Type B pancreatic cell (in vitro differentiated cells): ENCODE data around the gene RFX3. TPM values are rescaled to one million over a fixed set of nuclear protein-coding genes. Genes with fewer than 3 reads are reported as not detected.
A peak's percentile ranks its signal among the peaks of the same experiment; 100 is the strongest.

Experiments
- DNase-seq: peaks from one replicate; pipeline ENCODE4 v3.0.0; 2021; ENCODE audit warnings: mixed read lengths; ENCODE audit not compliant: unreplicated experiment; ENCODE audit errors: extremely low spot score
- H3K27ac Mint-ChIP-seq: 2 replicates; pipeline ENCODE4 v1.8.0; 2021; ENCODE audit warnings: mild to moderate bottlenecking, mixed read lengths
- H3K27me3 Mint-ChIP-seq: 2 replicates; pipeline ENCODE4 v1.8.0; 2021; ENCODE audit warnings: mixed read lengths
- H3K36me3 Mint-ChIP-seq: 2 replicates; pipeline ENCODE4 v1.8.0; 2021; ENCODE audit warnings: mixed read lengths
- H3K4me1 Mint-ChIP-seq: one replicate; pipeline ENCODE4 v1.8.0; 2021; ENCODE audit warnings: mixed read lengths; ENCODE audit not compliant: unreplicated experiment
- H3K4me3 Mint-ChIP-seq: 2 replicates; pipeline ENCODE4 v1.8.0; 2021; ENCODE audit warnings: mild to moderate bottlenecking, mixed read lengths
- H3K9me3 Mint-ChIP-seq: 2 replicates; pipeline ENCODE4 v1.8.0; 2021; ENCODE audit warnings: mixed read lengths
- total RNA-seq: library from RNA; stranded (reverse); gene quantifications from 2 replicates; pipeline ENCODE4 v1.2.1, GENCODE V29; 2021; ENCODE audit warnings: low replicate concordance
- TF ChIP-seq, protein P1 (sequence below): fragments of 200-600 bp; sonication (generic); conservative IDR thresholded peaks from 2 replicates; pipeline ENCODE4 v1.5.0; 2021; ENCODE audit warnings: antibody characterized with exemption, mild to moderate bottlenecking

The RFX3 gene
- total RNA-seq, 1 donor from 2014 or later, result 42.5 TPM

GRCh38 chr9:3337515-3338225, 188.1 kb downstream of the RFX3 start:
- no peaks in the 10 kb centered on the region for H3K4me1 Mint-ChIP-seq
- H3K9me3 Mint-ChIP-seq, result no peaks in the 10 kb centered on the region
- no peaks in the 10 kb centered on the region for H3K36me3 Mint-ChIP-seq
- no peak for DNase-seq
- no peak overlapping the region for H3K27ac Mint-ChIP-seq
- no peaks in the 10 kb centered on the region for H3K27me3 Mint-ChIP-seq
- TF ChIP-seq, protein P1, sequence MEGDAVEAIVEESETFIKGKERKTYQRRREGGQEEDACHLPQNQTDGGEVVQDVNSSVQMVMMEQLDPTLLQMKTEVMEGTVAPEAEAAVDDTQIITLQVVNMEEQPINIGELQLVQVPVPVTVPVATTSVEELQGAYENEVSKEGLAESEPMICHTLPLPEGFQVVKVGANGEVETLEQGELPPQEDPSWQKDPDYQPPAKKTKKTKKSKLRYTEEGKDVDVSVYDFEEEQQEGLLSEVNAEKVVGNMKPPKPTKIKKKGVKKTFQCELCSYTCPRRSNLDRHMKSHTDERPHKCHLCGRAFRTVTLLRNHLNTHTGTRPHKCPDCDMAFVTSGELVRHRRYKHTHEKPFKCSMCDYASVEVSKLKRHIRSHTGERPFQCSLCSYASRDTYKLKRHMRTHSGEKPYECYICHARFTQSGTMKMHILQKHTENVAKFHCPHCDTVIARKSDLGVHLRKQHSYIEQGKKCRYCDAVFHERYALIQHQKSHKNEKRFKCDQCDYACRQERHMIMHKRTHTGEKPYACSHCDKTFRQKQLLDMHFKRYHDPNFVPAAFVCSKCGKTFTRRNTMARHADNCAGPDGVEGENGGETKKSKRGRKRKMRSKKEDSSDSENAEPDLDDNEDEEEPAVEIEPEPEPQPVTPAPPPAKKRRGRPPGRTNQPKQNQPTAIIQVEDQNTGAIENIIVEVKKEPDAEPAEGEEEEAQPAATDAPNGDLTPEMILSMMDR, result no peak
- H3K4me3 Mint-ChIP-seq, result no peak overlapping the region

- TF ChIP-seq, protein P1, result no peak
- no peaks in the 10 kb centered on the region for H3K27me3 Mint-ChIP-seq
- H3K36me3 Mint-ChIP-seq, result no peaks in the 10 kb centered on the region
- no peak overlapping the region for H3K4me3 Mint-ChIP-seq
- no peak overlapping the region for H3K27ac Mint-ChIP-seq
- H3K4me1 Mint-ChIP-seq, result no peaks in the 10 kb centered on the region
- H3K9me3 Mint-ChIP-seq, result no peaks in the 10 kb centered on the region
- no peak for DNase-seq
Observed at GRCh38 chr9:3336951-3337350, 188.8 kb downstream of the RFX3 start.

DNA sequence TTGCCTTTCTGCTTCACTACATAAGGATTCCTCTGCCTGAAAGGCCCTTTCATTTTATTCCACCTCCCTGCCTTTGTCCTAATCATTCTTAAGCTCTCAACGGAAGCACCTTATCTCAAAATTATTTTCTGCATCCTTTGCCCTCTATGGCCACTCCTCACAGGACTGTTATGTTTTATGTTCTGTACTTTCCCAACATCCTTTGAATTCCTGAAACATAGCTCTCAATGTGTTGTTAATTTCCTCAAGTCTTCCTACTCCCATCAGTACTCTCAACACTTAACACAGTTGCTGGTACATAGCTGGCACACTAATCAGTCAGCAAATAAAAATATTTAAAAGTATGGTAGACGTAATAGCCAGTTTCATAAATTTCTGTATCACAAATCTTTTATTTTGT, 193.0 kb downstream of the RFX3 start:
- TF ChIP-seq, protein P1, result no peak
- Mint-ChIP-seq H3K36me3 (no peaks in the 10 kb centered on the region), H3K27me3 (no peaks in the 10 kb centered on the region), H3K4me3 (no peak overlapping the region), H3K9me3 (no peaks in the 10 kb centered on the region), H3K27ac (no peak overlapping the region), H3K4me1 (no peaks in the 10 kb centered on the region)
- DNase-seq, result no peak

- DNase-seq, result no peak
- TF ChIP-seq, protein P1, result peak; percentile 37
- no peak overlapping the region for H3K4me3 Mint-ChIP-seq
- no peaks in the 10 kb centered on the region for H3K9me3 Mint-ChIP-seq
- H3K36me3 Mint-ChIP-seq, result no peaks in the 10 kb centered on the region
- H3K4me1 Mint-ChIP-seq, result no peaks in the 10 kb centered on the region
- no peaks in the 10 kb centered on the region for H3K27me3 Mint-ChIP-seq
- H3K27ac Mint-ChIP-seq, result no peak overlapping the region
Observed at GRCh38 chr9:3331801-3332200, 194.0 kb downstream of the RFX3 start.

DNA sequence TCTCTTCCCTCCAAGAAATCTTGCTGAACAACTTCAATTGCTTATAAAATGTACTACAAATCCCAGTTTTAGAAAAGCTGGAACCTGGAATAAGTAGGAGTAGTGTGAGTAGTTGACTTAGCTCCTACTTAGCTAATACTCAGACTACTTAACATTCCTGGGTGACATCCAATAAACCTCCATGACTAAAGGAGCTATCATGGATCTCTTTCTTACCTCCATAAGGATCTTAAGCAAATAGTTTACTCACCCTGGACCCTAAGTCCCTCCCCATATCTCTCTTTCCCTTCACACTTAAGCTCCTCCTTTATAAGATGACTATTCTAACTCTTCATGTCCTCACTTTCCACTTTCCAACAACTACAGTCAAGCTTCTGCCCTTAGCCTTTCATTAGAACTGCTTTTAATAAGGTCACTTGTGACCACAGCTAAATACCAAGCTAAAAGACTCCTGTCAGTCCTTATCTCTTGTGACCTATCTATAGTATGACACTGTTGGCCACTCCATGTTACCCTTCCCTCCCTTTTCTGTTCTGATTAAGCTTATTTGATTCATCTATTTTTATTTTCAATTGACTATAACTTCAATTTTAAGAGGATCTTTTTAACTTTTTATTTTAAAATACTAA, 194.9 kb downstream of the RFX3 start:
- DNase-seq, result no peak
- H3K27ac Mint-ChIP-seq, result no peak overlapping the region
- TF ChIP-seq, protein P1, result no peak
- H3K4me3 Mint-ChIP-seq, result no peak overlapping the region
- H3K4me1 Mint-ChIP-seq, result no peaks in the 10 kb centered on the region
- no peaks in the 10 kb centered on the region for H3K36me3 Mint-ChIP-seq
- H3K27me3 Mint-ChIP-seq, result no peaks in the 10 kb centered on the region
- H3K9me3 Mint-ChIP-seq, result no peaks in the 10 kb centered on the region
